ENCODE results near the gene HOOK1.

- no peak for TF ChIP-seq CTCF (IDR thresholded peaks at IDR 0.05)
- TF ChIP-seq ZFX (IDR thresholded peaks at IDR 0.05; ENCODE audit: borderline replicate concordance), result no peak
Observed at GRCh38 chr1:59892841-59893811, 78.4 kb downstream of the HOOK1 start.
